ACC112 (cell line): ENCODE data around the gene PEX5L.

Experiments used
- H2AFZ ChIP-seq: fragments of 200-600 bp; sonication (generic); one replicate; pipeline ENCODE4 v1.6.0; 2017; ENCODE audit warnings: antibody characterized with exemption, low read length; ENCODE audit not compliant: unreplicated experiment
- H3K27ac ChIP-seq: fragments of 200-600 bp; sonication (generic); 2 replicates; pipeline ENCODE4 v1.5.1; 2014; ENCODE audit warnings: low read depth, mild to moderate bottlenecking, antibody characterized with exemption, low read length, moderate library complexity
- H3K27me3 ChIP-seq: fragments of 200-600 bp; sonication (generic); 2 replicates; pipeline ENCODE4 v1.6.1; 2014; ENCODE audit warnings: mild to moderate bottlenecking, antibody characterized with exemption, low read length, moderate library complexity, mixed read lengths; ENCODE audit not compliant: insufficient read depth
- H3K36me3 ChIP-seq: fragments of 200-600 bp; sonication (generic); 2 replicates; pipeline ENCODE4 v1.6.1; 2016; ENCODE audit warnings: mild to moderate bottlenecking, antibody characterized with exemption, low read length, moderate library complexity, mixed read lengths; ENCODE audit not compliant: insufficient read depth
- H3K4me1 ChIP-seq: fragments of 200-600 bp; sonication (generic); one replicate; pipeline ENCODE4 v1.6.1; 2016; ENCODE audit warnings: low read length, mixed read lengths; ENCODE audit not compliant: insufficient read depth, unreplicated experiment, control insufficient read depth
- H3K4me3 ChIP-seq: fragments of 200-600 bp; sonication (generic); 2 replicates; pipeline ENCODE4 v1.5.1; 2014; ENCODE audit warnings: mild to moderate bottlenecking, low read depth, low read length
- H3K79me2 ChIP-seq: fragments of 200-600 bp; sonication (generic); one replicate; pipeline ENCODE4 v1.6.0; 2016; ENCODE audit warnings: low read length; ENCODE audit not compliant: control insufficient read depth, unreplicated experiment, insufficient read depth

PEX5L gene

GRCh38 chr3:179766416-179767133, 270.2 kb downstream of the PEX5L start:
- H3K4me1 ChIP-seq: no peaks in the 10 kb centered on the region
- peaks cover 12% of the 10 kb centered on the region; the same call in 1 of the 2 replicates for H3K36me3 ChIP-seq
- no peak overlapping the region for H3K4me3 ChIP-seq
- no peaks in the 10 kb centered on the region for H3K27me3 ChIP-seq
- no peaks in the 10 kb centered on the region for H3K79me2 ChIP-seq
- H3K27ac ChIP-seq: no peak overlapping the region
- no peak overlapping the region for H2AFZ ChIP-seq

GRCh38 chr3:179765396-179765795, 271.3 kb downstream of the PEX5L start:
- no peaks in the 10 kb centered on the region for H3K27me3 ChIP-seq
- H3K36me3 ChIP-seq: peaks cover 12% of the 10 kb centered on the region; the same call in 1 of the 2 replicates
- no peak overlapping the region for H2AFZ ChIP-seq
- peaks cover 3% of the 10 kb centered on the region for H3K4me1 ChIP-seq
- H3K4me3 ChIP-seq: no peak overlapping the region
- H3K27ac ChIP-seq: no peak overlapping the region
- H3K79me2 ChIP-seq: no peaks in the 10 kb centered on the region

- Histone ChIP-seq H2AFZ (no peak overlapping the region), H3K36me3 (peaks cover 17% of the 10 kb centered on the region; the same call in 1 of the 2 replicates)
Measured at GRCh38 chr3:179760944-179761343, 275.8 kb downstream of the PEX5L start.

GRCh38 chr3:179750720-179751328, 285.9 kb downstream of the PEX5L start:
- Histone ChIP-seq H3K4me3 (no peak overlapping the region), H2AFZ (no peak overlapping the region), H3K27me3 (no peaks in the 10 kb centered on the region), H3K27ac (no peak overlapping the region), H3K36me3 (no peaks in the 10 kb centered on the region; the same call in none of the 2 replicates), H3K4me1 (no peaks in the 10 kb centered on the region), H3K79me2 (no peaks in the 10 kb centered on the region)

More at GRCh38 chr3:179760944-179761343, 275.8 kb downstream of the PEX5L start:
- no peaks in the 10 kb centered on the region for H3K79me2 ChIP-seq
- H3K27me3 ChIP-seq: no peaks in the 10 kb centered on the region
- H3K4me3 ChIP-seq: no peak overlapping the region
- H3K4me1 ChIP-seq: peaks cover 3% of the 10 kb centered on the region
- H3K27ac ChIP-seq: peak overlapping the region; percentile 20; the same call in 1 of the 2 replicates

GRCh38 chr3:179745716-179746115, 291.0 kb downstream of the PEX5L start:
- Histone ChIP-seq H3K4me1 (no peaks in the 10 kb centered on the region), H3K36me3 (peaks cover 6% of the 10 kb centered on the region; the same call in 1 of the 2 replicates), H2AFZ (no peak overlapping the region), H3K27me3 (no peaks in the 10 kb centered on the region), H3K79me2 (no peaks in the 10 kb centered on the region), H3K27ac (no peak overlapping the region), H3K4me3 (no peak overlapping the region)

- peaks cover 6% of the 10 kb centered on the region; the same call in 1 of the 2 replicates for H3K36me3 ChIP-seq
- no peak overlapping the region for H3K27ac ChIP-seq
- H3K4me3 ChIP-seq: no peak overlapping the region
- H3K4me1 ChIP-seq: no peaks in the 10 kb centered on the region
- no peak overlapping the region for H2AFZ ChIP-seq
- H3K79me2 ChIP-seq: no peaks in the 10 kb centered on the region
- H3K27me3 ChIP-seq: no peaks in the 10 kb centered on the region
Measured at GRCh38 chr3:179745079-179745478, 291.7 kb downstream of the PEX5L start.
